ENCODE results near the gene GSG1L.

Gene GSG1L

DNA sequence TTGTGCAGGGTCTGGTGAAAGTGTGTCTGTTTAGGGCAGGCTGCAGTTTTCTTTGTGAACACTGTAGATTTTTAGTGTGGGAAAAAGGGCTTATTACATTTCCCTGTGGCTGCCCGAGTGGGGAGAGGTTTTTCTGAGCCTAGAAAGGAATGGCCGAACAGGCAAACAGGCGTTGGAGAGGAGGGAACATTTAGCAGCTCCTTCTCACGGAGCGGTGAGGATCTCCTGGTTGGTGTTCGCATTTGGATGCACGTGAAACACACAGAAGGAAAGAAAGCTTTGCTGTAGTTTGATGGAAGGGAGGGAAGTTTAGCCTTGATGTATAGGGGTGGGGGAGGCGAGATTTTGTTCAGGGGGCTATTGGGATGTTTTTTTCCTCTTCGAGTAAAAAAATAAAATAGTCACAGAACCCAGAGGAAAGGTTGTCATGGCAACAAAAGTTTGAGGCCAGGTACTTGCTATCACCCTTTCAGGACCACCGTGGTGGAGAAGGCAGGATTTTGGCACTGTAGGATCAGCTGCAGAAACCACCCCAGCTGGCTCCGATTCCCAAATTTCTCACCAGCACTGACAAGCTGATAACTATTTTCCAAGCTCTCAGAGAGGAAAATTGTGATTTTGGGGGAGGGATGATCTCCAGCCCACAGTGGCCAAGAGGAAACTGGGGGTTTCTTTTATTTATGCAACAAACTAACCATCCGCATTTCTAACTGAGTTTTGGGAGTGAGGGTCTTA, 3.5 kb downstream of the GSG1L start:
- no peak overlapping the region for H3K4me2 ChIP-seq (ENCODE audit: insufficient read depth, low read length, poor library complexity, severe bottlenecking)
- no peak overlapping the region for H3K9ac ChIP-seq (ENCODE audit: low read depth, low read length, poor library complexity)
- H2AK5ac ChIP-seq (ENCODE audit: low read depth, low read length) = no peak overlapping the region
- no peak overlapping the region for H2BK15ac ChIP-seq (ENCODE audit: low read length)
- no peak overlapping the region for H3K18ac ChIP-seq (ENCODE audit: low read length)
- H3K4ac ChIP-seq (ENCODE audit: low read length) = no peak overlapping the region
- peaks cover 0 to 2% of the 10 kb centered on the region in 2 donors for H3K9me3 ChIP-seq (replicated peaks in 1 of 2; ENCODE audit: control insufficient read depth in 2 of 2, insufficient read depth in 1 of 2, low read depth in 1 of 2, low read length in 2 of 2)
- 100% methylated on average over 1 of the region's 12 CpGs; no CpG with 5 or more reads in 1 of the 2 donors for WGBS, 2 donors (ENCODE audit: extremely low coverage in 2 of 2, insufficient read length in 2 of 2, insufficient replicate concordance in 1 of 2)
- H4K8ac ChIP-seq (ENCODE audit: low read depth, low read length) = no peak overlapping the region
- no peak overlapping the region for H4K91ac ChIP-seq (ENCODE audit: low read depth, low read length, poor library complexity)
- H3K4me3 ChIP-seq (ENCODE audit: low read length in 2 of 2) = no peak overlapping the region
- no peak overlapping the region for H3K27ac ChIP-seq (replicated peaks; ENCODE audit: low read length)
- no peak overlapping the region for H2BK12ac ChIP-seq (ENCODE audit: low read length)
- no peak overlapping the region for H2BK5ac ChIP-seq (ENCODE audit: low read length)
- no peak overlapping the region for H3K23ac ChIP-seq (ENCODE audit: low read depth, low read length, poor library complexity)
- peaks cover 20 to 69% (median 48%) of the 10 kb centered on the region in 3 experiments for H3K27me3 ChIP-seq (ENCODE audit: control insufficient read depth in 3 of 3, insufficient read depth in 3 of 3, low read depth in 1 of 3, low read length in 3 of 3)
- H3K14ac ChIP-seq (ENCODE audit: low read length) = no peak overlapping the region
- no peak overlapping the region for H2AFZ ChIP-seq (ENCODE audit: low read length)
- H3K36me3 ChIP-seq (replicated peaks in 1 of 2; ENCODE audit: control insufficient read depth in 2 of 2, insufficient read depth in 2 of 2, low read length in 2 of 2) = no peaks in the 10 kb centered on the region
- no peak overlapping the region for H2BK120ac ChIP-seq (ENCODE audit: low read depth, low read length)
- no peaks in the 10 kb centered on the region for H3K79me1 ChIP-seq (ENCODE audit: low read depth, low read length)
- no peaks in the 10 kb centered on the region for H3K4me1 ChIP-seq (ENCODE audit: control insufficient read depth in 2 of 2, insufficient read depth in 1 of 2, low read depth in 1 of 2, low read length in 2 of 2)
- no peak for DNase-seq (ENCODE audit: low spot score)

DNA sequence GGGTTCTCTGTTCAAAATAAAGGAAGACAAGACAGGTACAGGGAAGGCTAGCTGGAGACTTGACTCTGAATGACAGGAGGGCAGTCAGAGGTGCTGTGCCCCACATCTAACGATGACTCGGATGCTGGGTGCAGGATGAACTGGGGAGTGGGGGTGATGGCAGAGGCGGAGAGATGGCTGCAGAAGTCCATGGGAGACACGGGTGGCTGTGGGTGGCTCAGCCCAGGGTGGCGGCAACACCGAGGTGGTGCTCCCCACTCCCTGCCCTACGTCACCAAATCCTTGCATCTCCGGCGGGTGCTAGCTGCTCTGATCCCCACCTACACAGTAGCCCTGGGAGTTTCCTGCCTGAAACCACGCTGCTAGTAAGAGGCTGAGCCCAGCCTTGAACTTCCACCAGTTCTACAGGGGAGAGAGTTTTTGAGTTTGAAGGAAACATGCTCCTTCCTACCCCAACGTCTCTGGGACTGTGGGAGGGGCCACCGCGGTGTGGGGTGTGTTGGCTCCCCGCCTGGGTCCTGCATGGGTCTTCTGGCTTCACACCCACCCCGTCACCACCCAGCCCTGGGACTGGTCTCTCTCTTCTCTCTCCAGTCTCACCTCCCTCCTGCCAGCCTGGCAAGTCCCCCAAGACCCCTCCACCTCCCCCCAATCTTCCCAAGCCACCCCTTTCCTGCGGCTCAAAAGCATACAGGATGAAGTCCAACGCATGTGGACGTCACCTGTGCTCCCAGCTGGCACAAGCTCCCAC, 4.5 kb downstream of the GSG1L start:
- no peak overlapping the region for H2BK12ac ChIP-seq (ENCODE audit: low read length)
- H2BK15ac ChIP-seq (ENCODE audit: low read length) = no peak overlapping the region
- no peak overlapping the region for H3K23ac ChIP-seq (ENCODE audit: low read depth, low read length, poor library complexity)
- H3K79me1 ChIP-seq (ENCODE audit: low read depth, low read length) = no peaks in the 10 kb centered on the region
- H2BK5ac ChIP-seq (ENCODE audit: low read length) = no peak overlapping the region
- no peaks in the 10 kb centered on the region for H3K9me3 ChIP-seq (replicated peaks in 1 of 2; ENCODE audit: control insufficient read depth in 2 of 2, insufficient read depth in 1 of 2, low read depth in 1 of 2, low read length in 2 of 2)
- H3K27ac ChIP-seq (replicated peaks; ENCODE audit: low read length) = no peak overlapping the region
- no CpG with 5 or more reads among the region's 18 CpGs for WGBS, 2 donors (ENCODE audit: extremely low coverage in 2 of 2, insufficient read length in 2 of 2, insufficient replicate concordance in 1 of 2)
- H3K18ac ChIP-seq (ENCODE audit: low read length) = no peak overlapping the region
- no peak for DNase-seq (ENCODE audit: low spot score)
- no peak overlapping the region for H3K4me3 ChIP-seq (ENCODE audit: low read length in 2 of 2)
- no peaks in the 10 kb centered on the region for H3K36me3 ChIP-seq (replicated peaks in 1 of 2; ENCODE audit: control insufficient read depth in 2 of 2, insufficient read depth in 2 of 2, low read length in 2 of 2)
- no peak overlapping the region for H2BK120ac ChIP-seq (ENCODE audit: low read depth, low read length)
- H3K4me1 ChIP-seq (ENCODE audit: control insufficient read depth in 2 of 2, insufficient read depth in 1 of 2, low read depth in 1 of 2, low read length in 2 of 2) = no peaks in the 10 kb centered on the region
- H4K8ac ChIP-seq (ENCODE audit: low read depth, low read length) = no peak overlapping the region
- peaks cover 16 to 59% (median 39%) of the 10 kb centered on the region in 3 experiments for H3K27me3 ChIP-seq (ENCODE audit: control insufficient read depth in 3 of 3, insufficient read depth in 3 of 3, low read depth in 1 of 3, low read length in 3 of 3)
- H3K14ac ChIP-seq (ENCODE audit: low read length) = no peak overlapping the region
- no peak overlapping the region for H4K91ac ChIP-seq (ENCODE audit: low read depth, low read length, poor library complexity)
- no peak overlapping the region for H2AK5ac ChIP-seq (ENCODE audit: low read depth, low read length)
- no peak overlapping the region for H3K4ac ChIP-seq (ENCODE audit: low read length)
- no peak overlapping the region for H3K4me2 ChIP-seq (ENCODE audit: insufficient read depth, low read length, poor library complexity, severe bottlenecking)
- peak overlapping the region; percentile 47 for H3K9ac ChIP-seq (ENCODE audit: low read depth, low read length, poor library complexity)
- H2AFZ ChIP-seq (ENCODE audit: low read length) = no peak overlapping the region

DNA sequence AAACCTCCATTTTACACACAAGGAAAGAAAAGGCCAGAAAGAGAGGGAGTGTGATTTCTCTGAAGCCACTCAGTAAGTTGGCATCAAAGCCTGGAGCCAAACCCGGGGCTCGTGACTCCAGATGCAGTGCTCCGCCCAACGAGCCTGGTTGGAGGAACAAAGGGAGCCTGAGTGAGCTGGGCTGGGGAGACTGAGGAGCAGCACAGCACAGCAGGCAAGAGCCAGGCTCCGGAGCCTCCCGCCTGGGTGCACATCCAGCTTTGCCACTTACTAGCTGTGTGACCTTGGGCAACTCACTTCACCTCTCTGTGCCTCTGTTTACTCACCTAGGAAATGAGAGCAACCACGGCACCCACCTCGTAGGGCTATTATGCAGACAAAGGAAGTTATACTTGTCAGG, 5.6 kb downstream of the GSG1L start:
- no peaks in the 10 kb centered on the region for H3K4me1 ChIP-seq (ENCODE audit: control insufficient read depth in 2 of 2, insufficient read depth in 1 of 2, low read depth in 1 of 2, low read length in 2 of 2)
- H2AFZ ChIP-seq (ENCODE audit: low read length) = no peak overlapping the region
- no peak overlapping the region for H2BK15ac ChIP-seq (ENCODE audit: low read length)
- no peak overlapping the region for H3K27ac ChIP-seq (replicated peaks; ENCODE audit: low read length)
- H2AK5ac ChIP-seq (ENCODE audit: low read depth, low read length) = no peak overlapping the region
- H3K14ac ChIP-seq (ENCODE audit: low read length) = no peak overlapping the region
- no peak overlapping the region for H3K23ac ChIP-seq (ENCODE audit: low read depth, low read length, poor library complexity)
- no peak for DNase-seq (ENCODE audit: low spot score)
- no CpG with 5 or more reads among the region's 8 CpGs for WGBS, 2 donors (ENCODE audit: extremely low coverage in 2 of 2, insufficient read length in 2 of 2, insufficient replicate concordance in 1 of 2)
- H4K8ac ChIP-seq (ENCODE audit: low read depth, low read length) = no peak overlapping the region
- H2BK12ac ChIP-seq (ENCODE audit: low read length) = no peak overlapping the region
- no peak overlapping the region for H3K4me3 ChIP-seq (ENCODE audit: low read length in 2 of 2)
- H3K18ac ChIP-seq (ENCODE audit: low read length) = no peak overlapping the region
- H2BK120ac ChIP-seq (ENCODE audit: low read depth, low read length) = no peak overlapping the region
- no peak overlapping the region for H3K4ac ChIP-seq (ENCODE audit: low read length)
- H3K9me3 ChIP-seq (replicated peaks in 1 of 2; ENCODE audit: control insufficient read depth in 2 of 2, insufficient read depth in 1 of 2, low read depth in 1 of 2, low read length in 2 of 2) = no peaks in the 10 kb centered on the region
- no peak overlapping the region for H3K4me2 ChIP-seq (ENCODE audit: insufficient read depth, low read length, poor library complexity, severe bottlenecking)
- peaks cover 10 to 53% (median 29%) of the 10 kb centered on the region in 3 experiments for H3K27me3 ChIP-seq (ENCODE audit: control insufficient read depth in 3 of 3, insufficient read depth in 3 of 3, low read depth in 1 of 3, low read length in 3 of 3)
- no peaks in the 10 kb centered on the region for H3K79me1 ChIP-seq (ENCODE audit: low read depth, low read length)
- no peaks in the 10 kb centered on the region for H3K36me3 ChIP-seq (replicated peaks in 1 of 2; ENCODE audit: control insufficient read depth in 2 of 2, insufficient read depth in 2 of 2, low read length in 2 of 2)
- H4K91ac ChIP-seq (ENCODE audit: low read depth, low read length, poor library complexity) = no peak overlapping the region
- H3K9ac ChIP-seq (ENCODE audit: low read depth, low read length, poor library complexity) = no peak overlapping the region
- no peak overlapping the region for H2BK5ac ChIP-seq (ENCODE audit: low read length)

DNA sequence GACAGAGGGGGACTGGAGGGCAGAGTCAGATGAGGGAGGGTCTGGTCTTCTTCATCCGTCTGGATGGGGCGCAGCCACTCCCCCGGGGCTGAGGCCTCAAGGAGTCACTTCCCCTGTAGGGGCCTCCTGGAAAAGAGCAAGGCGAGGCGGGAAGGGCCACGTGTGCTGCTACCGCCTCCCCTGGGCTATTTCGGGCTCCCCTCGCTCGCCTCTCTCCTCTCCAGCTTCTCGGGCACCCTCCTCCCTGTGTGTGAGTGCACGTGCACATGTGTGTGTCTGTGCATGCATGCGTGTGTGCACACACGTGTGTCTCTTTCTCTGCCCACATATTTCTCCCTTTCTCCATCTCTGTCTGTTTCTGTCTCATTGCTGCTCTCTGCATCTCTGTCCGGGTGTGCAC, 10.1 kb downstream of the GSG1L start:
- Histone ChIP-seq H3K36me3 (replicated peaks in 1 of 2; ENCODE audit: control insufficient read depth in 2 of 2, insufficient read depth in 2 of 2, low read length in 2 of 2) (no peaks in the 10 kb centered on the region), H3K27me3 (ENCODE audit: control insufficient read depth in 3 of 3, insufficient read depth in 3 of 3, low read depth in 1 of 3, low read length in 3 of 3) (peaks cover 0 to 9% (median 0%) of the 10 kb centered on the region in 3 experiments), H3K4me2 (ENCODE audit: insufficient read depth, low read length, poor library complexity, severe bottlenecking) (no peak overlapping the region), H2BK15ac (ENCODE audit: low read length) (no peak overlapping the region), H3K9ac (ENCODE audit: low read depth, low read length, poor library complexity) (no peak overlapping the region), H3K4me3 (ENCODE audit: low read length in 2 of 2) (no peak overlapping the region), H2BK5ac (ENCODE audit: low read length) (no peak overlapping the region), H2BK12ac (ENCODE audit: low read length) (no peak overlapping the region), H3K23ac (ENCODE audit: low read depth, low read length, poor library complexity) (no peak overlapping the region), H4K91ac (ENCODE audit: low read depth, low read length, poor library complexity) (no peak overlapping the region), H3K4ac (ENCODE audit: low read length) (no peak overlapping the region), H3K14ac (ENCODE audit: low read length) (no peak overlapping the region), H2AFZ (ENCODE audit: low read length) (no peak overlapping the region), H3K27ac (replicated peaks; ENCODE audit: low read length) (no peak overlapping the region), H2AK5ac (ENCODE audit: low read depth, low read length) (no peak overlapping the region), H4K8ac (ENCODE audit: low read depth, low read length) (no peak overlapping the region), H3K9me3 (replicated peaks in 1 of 2; ENCODE audit: control insufficient read depth in 2 of 2, insufficient read depth in 1 of 2, low read depth in 1 of 2, low read length in 2 of 2) (peaks cover 2 to 5% of the 10 kb centered on the region in 2 donors), H3K79me1 (ENCODE audit: low read depth, low read length) (no peaks in the 10 kb centered on the region), H3K18ac (ENCODE audit: low read length) (no peak overlapping the region), H3K4me1 (ENCODE audit: control insufficient read depth in 2 of 2, insufficient read depth in 1 of 2, low read depth in 1 of 2, low read length in 2 of 2) (no peaks in the 10 kb centered on the region), H2BK120ac (ENCODE audit: low read depth, low read length) (no peak overlapping the region)
- WGBS, 2 donors (ENCODE audit: extremely low coverage in 2 of 2, insufficient read length in 2 of 2, insufficient replicate concordance in 1 of 2) = no CpG with 5 or more reads among the region's 15 CpGs
- DNase-seq (ENCODE audit: low spot score) = no peak
